Caco-2 (cell line): Measurements from ENCODE around the gene ODF2. TPM values are rescaled to one million over a fixed set of nuclear protein-coding genes. Genes with fewer than 3 reads are reported as not detected.

Experiments used
- BruUV-seq: library from RNA; stranded (reverse); fragments of 400-500 nt; replicated peaks from 2 replicates; lab custom pipeline; 2021; lab: Mats Ljungman, UMichigan
- CTCF ChIA-PET: fragments of 300-600 bp; sonication (Branson Sonifier 250); formaldehyde crosslinking; loops from one replicate; lab custom pipeline; 2022; ENCODE audit warnings: antibody characterized with exemption; lab: Charles Lee
- POLR2A ChIA-PET: fragments of 300-600 bp; sonication (Branson Sonifier 250); formaldehyde crosslinking; loops from one replicate; lab custom pipeline; 2022; ENCODE audit warnings: antibody characterized with exemption; lab: Charles Lee
- DNase-seq, 2 experiments: peaks; one replicate each; pipeline versions ENCODE4 v3.0.0 to v3.0.0-alpha.2; 2020 to 2022
- H3K27me3 ChIP-seq: replicated peaks from 2 replicates; pipeline ENCODE4 v1.6.0; 2011; ENCODE audit warnings: low read length; ENCODE audit not compliant: control insufficient read depth, insufficient read depth
- H3K36me3 ChIP-seq: 2 replicates; pipeline ENCODE4 v1.5.1; 2011; ENCODE audit warnings: low read length; ENCODE audit not compliant: control insufficient read depth, insufficient read depth
- H3K4me1 ChIP-seq: fragments of 250-450 bp; sonication (Bioruptor Pico); 2 replicates; pipeline ENCODE4 v1.5.1; 2020; ENCODE audit warnings: mild to moderate bottlenecking
- H3K4me3 ChIP-seq: 2 replicates; pipeline ENCODE4 v1.5.1; 2011; ENCODE audit warnings: low read depth, mild to moderate bottlenecking, control low read depth, low read length
- H3K9me3 ChIP-seq: fragments of 250-450 bp; sonication (Bioruptor Pico); 2 replicates; pipeline ENCODE4 v1.5.1; 2020; ENCODE audit warnings: mild to moderate bottlenecking, moderate library complexity
- H3K27ac Mint-ChIP-seq: one replicate; pipeline ENCODE4 v1.8.0; 2022; ENCODE audit warnings: mixed read lengths; ENCODE audit not compliant: unreplicated experiment
- H3K27me3 Mint-ChIP-seq: one replicate; pipeline ENCODE4 v1.8.0; 2022; ENCODE audit warnings: mixed read lengths; ENCODE audit not compliant: insufficient read depth, unreplicated experiment
- H3K36me3 Mint-ChIP-seq: one replicate; pipeline ENCODE4 v1.8.0; 2022; ENCODE audit warnings: mild to moderate bottlenecking, mixed read lengths; ENCODE audit not compliant: insufficient read depth, unreplicated experiment
- H3K4me1 Mint-ChIP-seq: one replicate; pipeline ENCODE4 v1.8.0; 2022; ENCODE audit warnings: low read depth, mixed read lengths; ENCODE audit not compliant: unreplicated experiment
- H3K4me3 Mint-ChIP-seq: one replicate; pipeline ENCODE4 v1.8.0; 2022; ENCODE audit warnings: mild to moderate bottlenecking, moderate library complexity, mixed read lengths; ENCODE audit not compliant: unreplicated experiment
- H3K9me3 Mint-ChIP-seq: one replicate; pipeline ENCODE4 v1.8.0; 2022; ENCODE audit warnings: mixed read lengths; ENCODE audit not compliant: unreplicated experiment
- CTCF ChIP-seq, 2 experiments: fragments of 200-600 bp in 1 of 2; IDR thresholded peaks; 1 replicate in 1 of 2; 2 replicates in 1 of 2; pipeline versions ENCODE4 v1.5.1 to v1.8.0; 2011 to 2022; ENCODE audit warnings: antibody characterized with exemption in 1 of 2, control low read depth in 1 of 2, inconsistent platforms in 1 of 2, low read depth in 1 of 2, low read length in 1 of 2, mild to moderate bottlenecking in 1 of 2, moderate library complexity in 1 of 2; ENCODE audit not compliant: insufficient read depth in 1 of 2, severe bottlenecking in 1 of 2, unreplicated experiment in 1 of 2
- intact Hi-C: fragments of 100-400 bp; cut with micrococcal nuclease; formaldehyde crosslinking; loops from one replicate; pipeline ENCODE4 v1.10.0; 2022; ENCODE audit not compliant: unreplicated experiment
- total RNA-seq: library from RNA; stranded (reverse); gene quantifications from 2 replicates; pipeline ENCODE4 v1.2.3, GENCODE V29; 2022

ODF2 gene
- total RNA-seq, 1 experiment from 2014 or later: 34.9 TPM

DNA sequence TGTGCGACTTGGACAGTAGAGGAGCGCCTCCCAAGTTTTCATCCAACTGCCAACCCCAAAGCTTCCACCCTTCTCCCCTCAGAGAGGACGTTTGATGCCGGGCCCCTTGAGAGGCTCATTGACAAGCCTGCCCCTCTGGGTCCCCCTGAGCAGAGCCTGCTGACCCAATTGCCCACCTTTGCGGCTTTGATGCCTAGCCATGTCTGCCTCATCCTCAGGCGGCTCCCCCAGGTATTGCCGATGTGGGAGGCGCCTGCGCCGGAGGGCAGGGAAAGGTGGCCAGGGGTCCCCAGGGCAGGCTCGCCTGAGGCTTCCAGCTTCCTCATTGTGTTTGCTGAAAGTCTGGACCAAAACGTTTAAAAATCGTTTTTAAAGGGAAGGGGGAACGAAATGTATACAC, 1.4 kb downstream of the ODF2 start:
- H3K27me3 ChIP-seq: no peaks in the 10 kb centered on the region
- no peaks in the 10 kb centered on the region for H3K9me3 ChIP-seq
- no peak for TF ChIP-seq CTCF (IDR thresholded peaks at IDR 0.05; ENCODE audit: insufficient read depth in 1 of 2, low read depth in 1 of 2, low read length in 1 of 2, severe bottlenecking in 1 of 2, unreplicated experiment in 1 of 2)
- peaks cover 39% of the 10 kb centered on the region for H3K36me3 Mint-ChIP-seq
- H3K27ac Mint-ChIP-seq: no peak overlapping the region
- H3K27me3 Mint-ChIP-seq: peaks cover 3% of the 10 kb centered on the region
- ChIA-PET POLR2A (interaction anchor here (0.5 kb wide), 1 partner anchor 16 kb away, joined by 10 read pairs; no protein-coding TSS in a partner anchor), CTCF (no interaction called here)
- 0 out of 2 replicates have a peak, but pooled peaks cover 6% of the 10 kb centered on the region for H3K4me1 ChIP-seq
- H3K36me3 ChIP-seq: no peaks in the 10 kb centered on the region
- H3K4me1 Mint-ChIP-seq: peaks cover 7% of the 10 kb centered on the region
- intact Hi-C loops: loop anchor here (2.0 to 5.0 kb wide), 3 partner anchors 48 to 160 kb away; partner anchors contain the start of gene GLE1
- BruUV-seq: TSS peak; percentile 45
- no peak for DNase-seq
- peak overlapping the region; percentile 100 for H3K4me3 Mint-ChIP-seq
- H3K9me3 Mint-ChIP-seq: no peaks in the 10 kb centered on the region
- H3K4me3 ChIP-seq: peak overlapping the region; percentile 93

DNA sequence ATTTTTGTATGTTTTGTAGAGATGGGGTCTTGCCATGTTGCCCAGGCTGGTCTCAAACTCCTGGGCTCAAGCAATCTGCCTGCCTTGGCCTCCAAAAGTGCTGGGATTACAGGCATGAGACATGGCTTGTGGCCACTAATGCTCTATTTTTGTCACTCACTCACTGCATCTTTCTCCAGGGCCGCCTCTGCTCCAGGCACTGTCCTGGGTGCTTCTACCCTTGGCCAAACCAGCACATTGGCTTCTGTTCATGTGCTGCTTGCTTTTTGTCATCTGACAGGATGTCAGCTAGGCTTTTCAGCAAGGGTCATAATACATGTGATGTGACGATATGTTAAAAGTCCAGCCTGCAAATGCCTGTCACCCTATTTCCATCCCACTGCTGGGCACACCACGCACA, 3.2 kb downstream of the ODF2 start:
- POLR2A ChIA-PET: no interaction called here
- no peak for DNase-seq
- intact Hi-C loops: loop anchor here (5.0 kb wide), 1 partner anchor 162 kb away; no protein-coding TSS in a partner anchor
- BruUV-seq: no TSS peak
- no peaks in the 10 kb centered on the region for H3K27me3 Mint-ChIP-seq
- no peak overlapping the region for H3K4me3 Mint-ChIP-seq
- no peaks in the 10 kb centered on the region for H3K9me3 Mint-ChIP-seq
- H3K27ac Mint-ChIP-seq: no peak overlapping the region
- H3K4me3 ChIP-seq: no peak overlapping the region
- H3K4me1 ChIP-seq: 0 out of 2 replicates have a peak, but pooled peaks cover 6% of the 10 kb centered on the region
- no peaks in the 10 kb centered on the region for H3K9me3 ChIP-seq
- no peaks in the 10 kb centered on the region for H3K27me3 ChIP-seq
- H3K4me1 Mint-ChIP-seq: peaks cover 7% of the 10 kb centered on the region
- TF ChIP-seq CTCF (IDR thresholded peaks at IDR 0.05; ENCODE audit: insufficient read depth in 1 of 2, low read depth in 1 of 2, low read length in 1 of 2, severe bottlenecking in 1 of 2, unreplicated experiment in 1 of 2): no peak
- CTCF ChIA-PET: interaction anchor here (0.6 kb wide), 2 partner anchors 39 to 88 kb away, joined by 3 to 9 read pairs; partner anchors contain the start of gene URM1
- peaks cover 52% of the 10 kb centered on the region for H3K36me3 Mint-ChIP-seq
- no peaks in the 10 kb centered on the region for H3K36me3 ChIP-seq

- no peaks in the 10 kb centered on the region for H3K9me3 ChIP-seq
- BruUV-seq: no TSS peak
- H3K27me3 Mint-ChIP-seq: no peaks in the 10 kb centered on the region
- DNase-seq: no peak
- H3K9me3 Mint-ChIP-seq: no peaks in the 10 kb centered on the region
- CTCF ChIA-PET: no interaction called here
- peaks cover 21% of the 10 kb centered on the region for H3K36me3 Mint-ChIP-seq
- no peaks in the 10 kb centered on the region for H3K27me3 ChIP-seq
- POLR2A ChIA-PET: no interaction called here
- no peaks in the 10 kb centered on the region for H3K36me3 ChIP-seq
- no peak for TF ChIP-seq CTCF (IDR thresholded peaks at IDR 0.05; ENCODE audit: insufficient read depth in 1 of 2, low read depth in 1 of 2, low read length in 1 of 2, severe bottlenecking in 1 of 2, unreplicated experiment in 1 of 2)
- intact Hi-C loops: no loop called here
- H3K4me1 ChIP-seq: no peaks in the 10 kb centered on the region
- no peak overlapping the region for H3K27ac Mint-ChIP-seq
- H3K4me1 Mint-ChIP-seq: no peaks in the 10 kb centered on the region
- no peak overlapping the region for H3K4me3 Mint-ChIP-seq
- no peak overlapping the region for H3K4me3 ChIP-seq
These were observed 13.3 kb downstream of the ODF2 start for GRCh38 chr9:128469070-128469469.
